PFSK-1 (cell line): ENCODE measurements around the gene TMC6.

ENCODE experiments used
- FOXP2 ChIP-seq: optimal IDR thresholded peaks from 2 replicates; pipeline ENCODE3; 2011; ENCODE audit warnings: borderline replicate concordance, control low read depth, inconsistent platforms; ENCODE audit not compliant: insufficient read depth; ENCODE audit errors: extremely low read length, extremely low read depth
- POLR2AphosphoS5 ChIP-seq: IDR thresholded peaks from 2 replicates; pipeline ENCODE4 v1.6.1; 2012; ENCODE audit warnings: low read depth, mild to moderate bottlenecking, control low read depth, low read length, moderate library complexity
- REST ChIP-seq, 2 experiments: IDR thresholded peaks; 2 replicates each; pipeline versions ENCODE4 v1.6.1 to v1.8.0; 2011 to 2012; ENCODE audit warnings: low read depth in 2 of 2, low read length in 2 of 2, control low read depth in 1 of 2, inconsistent platforms in 1 of 2, mild to moderate bottlenecking in 1 of 2, moderate library complexity in 1 of 2; ENCODE audit not compliant: insufficient read depth in 1 of 2
- SIN3A ChIP-seq: IDR thresholded peaks from 2 replicates; pipeline ENCODE4 v1.6.1; 2012; ENCODE audit warnings: mild to moderate bottlenecking, low read length, moderate library complexity, borderline replicate concordance; ENCODE audit not compliant: insufficient read depth
- TAF1 ChIP-seq: IDR thresholded peaks from 2 replicates; pipeline ENCODE4 v1.6.1; 2012; ENCODE audit warnings: low read length, control low read depth, borderline replicate concordance; ENCODE audit not compliant: insufficient read depth

GRCh38 chr17:78064708-78065107, 63.8 kb downstream of the TMC6 start:
- no peak for TF ChIP-seq POLR2AphosphoS5
- TF ChIP-seq SIN3A = no peak
- no peak for TF ChIP-seq TAF1
- TF ChIP-seq REST (IDR thresholded peaks at IDR 0.05; ENCODE audit: insufficient read depth in 1 of 2, low read depth in 2 of 2, low read length in 2 of 2) = no peak
- TF ChIP-seq FOXP2 = no peak
